ENCODE measurements around the gene MESP2. TPM values are rescaled to one million over a fixed set of nuclear protein-coding genes. Genes with fewer than 3 reads are reported as not detected.

The MESP2 gene
- total and polyA plus RNA-seq, 2 donors (not counting 1 experiment from before 2014, with no cell fraction given), result 0.99 TPM; not detected in 1

DNA sequence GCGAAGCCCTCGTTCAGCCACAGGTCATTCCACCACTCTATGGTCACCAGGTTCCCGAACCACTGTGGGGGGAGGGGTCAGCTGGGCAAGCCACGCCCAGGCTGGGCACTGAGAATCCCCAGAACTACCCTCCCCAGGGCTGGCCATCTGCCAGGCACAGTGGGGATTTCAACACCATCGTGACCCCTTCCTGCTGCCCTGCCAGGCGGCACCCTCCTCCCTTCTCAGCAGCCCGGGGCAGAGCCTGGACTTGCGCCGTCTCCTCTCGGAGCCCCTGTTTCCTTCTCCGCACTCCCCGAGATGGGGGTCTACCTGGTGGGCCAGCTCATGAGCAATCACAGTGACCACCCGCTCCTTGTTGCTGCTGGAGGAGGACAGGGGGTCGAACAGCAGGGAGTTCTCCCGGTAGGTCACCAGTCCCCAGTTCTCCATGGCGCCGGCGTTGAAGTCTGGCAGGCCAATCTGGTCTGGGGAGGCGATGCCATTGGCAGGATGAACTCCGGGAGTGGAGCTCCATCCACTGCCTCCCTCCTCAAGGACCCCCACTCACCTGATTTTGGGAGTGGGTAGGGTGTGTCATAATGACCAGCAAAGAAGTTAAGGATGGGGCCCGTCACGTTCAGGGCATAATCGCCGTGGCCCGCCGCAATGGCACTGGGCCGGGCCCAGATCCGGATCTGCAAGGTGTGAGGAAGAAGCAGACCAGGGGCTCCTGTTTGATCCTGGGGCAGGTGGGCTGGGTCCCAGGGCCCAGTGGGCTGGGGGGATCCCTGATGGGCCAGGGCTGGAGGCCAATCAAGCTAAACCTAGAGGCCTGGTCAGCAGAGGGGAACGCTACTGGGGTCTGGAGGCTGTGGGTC is 28.0 kb downstream of the MESP2 start:
- Histone ChIP-seq H3K27me3 (ENCODE audit: control insufficient read depth, insufficient read depth, low read length) (no peaks in the 10 kb centered on the region), H3K27ac (ENCODE audit: insufficient read depth, low read length) (no peak overlapping the region), H2AFZ (ENCODE audit: low read length) (no peak overlapping the region), H3K4me1 (ENCODE audit: control insufficient read depth, extremely low read depth, insufficient read depth, low read length) (peaks cover under 1% of the 10 kb centered on the region), H3K9ac (ENCODE audit: insufficient read depth, low read length) (no peak overlapping the region), H3K4me2 (ENCODE audit: extremely low read depth, insufficient read depth, low read length) (no peak overlapping the region), H3K4me3 (replicated peaks in 1 of 4; ENCODE audit: control extremely low read depth in 1 of 4, insufficient read depth in 1 of 4, low read depth in 3 of 4, low read length in 4 of 4) (no peak overlapping the region), H4K20me1 (ENCODE audit: control insufficient read depth, extremely low read depth, insufficient read depth, low read length) (no peaks in the 10 kb centered on the region), H3K79me2 (ENCODE audit: control insufficient read depth, insufficient read depth, low read length) (peaks cover 16% of the 10 kb centered on the region), H3K9me3 (ENCODE audit: control insufficient read depth, insufficient read depth, low read depth, low read length) (no peaks in the 10 kb centered on the region), H3K36me3 (ENCODE audit: control insufficient read depth, insufficient read depth, low read length) (peaks cover 53% of the 10 kb centered on the region)
- TF ChIP-seq, protein P1, sequence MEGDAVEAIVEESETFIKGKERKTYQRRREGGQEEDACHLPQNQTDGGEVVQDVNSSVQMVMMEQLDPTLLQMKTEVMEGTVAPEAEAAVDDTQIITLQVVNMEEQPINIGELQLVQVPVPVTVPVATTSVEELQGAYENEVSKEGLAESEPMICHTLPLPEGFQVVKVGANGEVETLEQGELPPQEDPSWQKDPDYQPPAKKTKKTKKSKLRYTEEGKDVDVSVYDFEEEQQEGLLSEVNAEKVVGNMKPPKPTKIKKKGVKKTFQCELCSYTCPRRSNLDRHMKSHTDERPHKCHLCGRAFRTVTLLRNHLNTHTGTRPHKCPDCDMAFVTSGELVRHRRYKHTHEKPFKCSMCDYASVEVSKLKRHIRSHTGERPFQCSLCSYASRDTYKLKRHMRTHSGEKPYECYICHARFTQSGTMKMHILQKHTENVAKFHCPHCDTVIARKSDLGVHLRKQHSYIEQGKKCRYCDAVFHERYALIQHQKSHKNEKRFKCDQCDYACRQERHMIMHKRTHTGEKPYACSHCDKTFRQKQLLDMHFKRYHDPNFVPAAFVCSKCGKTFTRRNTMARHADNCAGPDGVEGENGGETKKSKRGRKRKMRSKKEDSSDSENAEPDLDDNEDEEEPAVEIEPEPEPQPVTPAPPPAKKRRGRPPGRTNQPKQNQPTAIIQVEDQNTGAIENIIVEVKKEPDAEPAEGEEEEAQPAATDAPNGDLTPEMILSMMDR (conservative IDR thresholded peaks at IDR 0.05 in 1 of 2, IDR thresholded peaks at IDR 0.05 in 1 of 2; ENCODE audit: low read depth in 1 of 2, low read length in 2 of 2), result no peak
- TF ChIP-seq EZH2 (IDR thresholded peaks at IDR 0.05; ENCODE audit: low read length, missing control alignments), result no peak
- DNase-seq (ENCODE audit: low read depth in 2 of 2), result no peak

DNA sequence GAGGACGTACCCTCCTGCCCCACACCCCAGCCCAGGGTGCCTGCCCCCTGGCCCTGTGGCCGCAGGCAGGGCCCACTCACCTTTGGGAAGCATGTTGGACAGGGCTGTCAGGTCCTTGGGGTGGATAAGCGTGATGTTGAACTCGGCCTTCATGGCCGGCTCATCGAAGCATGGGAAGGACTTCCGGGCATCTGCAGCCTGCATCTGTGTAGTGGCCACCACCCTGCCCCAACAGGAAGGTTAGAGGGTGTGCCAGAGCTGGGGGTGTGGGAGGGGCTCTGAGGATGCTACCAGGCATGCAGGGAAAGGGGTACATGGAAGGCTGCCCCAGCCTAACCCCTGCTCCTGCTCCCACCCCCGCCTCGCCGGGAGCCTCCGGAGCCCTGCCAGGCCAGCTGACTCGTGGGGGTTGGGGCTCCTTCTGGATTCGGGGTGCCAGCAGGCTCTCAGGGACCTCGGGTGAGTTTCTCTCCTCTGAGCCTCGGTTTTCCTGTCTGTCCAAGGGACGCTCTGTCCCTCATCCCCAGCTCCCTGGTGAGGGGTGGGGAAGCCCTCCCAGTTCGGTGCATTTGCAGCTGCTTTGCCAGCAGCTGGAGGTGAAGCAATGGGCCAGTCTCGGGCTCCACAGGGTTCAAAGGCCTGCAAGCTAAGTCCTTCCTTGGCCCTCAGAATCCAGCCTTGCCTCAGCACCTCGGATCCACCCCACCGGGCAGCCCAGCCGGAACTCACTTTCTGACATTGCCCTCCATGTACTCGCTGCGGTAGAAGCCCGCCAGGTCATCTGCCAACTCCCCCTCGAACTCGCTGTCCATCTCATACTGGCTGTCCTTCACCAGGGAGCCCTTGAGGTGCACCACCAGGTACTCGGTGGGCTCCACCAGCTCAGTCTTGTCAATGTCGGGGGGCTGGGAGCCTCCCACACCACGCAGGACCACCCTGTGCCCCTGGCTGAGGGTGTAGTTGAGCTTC is 29.4 kb downstream of the MESP2 start:
- Histone ChIP-seq H2AFZ (ENCODE audit: low read length) (no peak overlapping the region), H3K9ac (ENCODE audit: insufficient read depth, low read length) (no peak overlapping the region), H3K27ac (ENCODE audit: insufficient read depth, low read length) (no peak overlapping the region), H3K4me2 (ENCODE audit: extremely low read depth, insufficient read depth, low read length) (no peak overlapping the region), H3K36me3 (ENCODE audit: control insufficient read depth, insufficient read depth, low read length) (peaks cover 50% of the 10 kb centered on the region), H3K79me2 (ENCODE audit: control insufficient read depth, insufficient read depth, low read length) (peaks cover 25% of the 10 kb centered on the region), H3K4me3 (replicated peaks in 1 of 4; ENCODE audit: control extremely low read depth in 1 of 4, insufficient read depth in 1 of 4, low read depth in 3 of 4, low read length in 4 of 4) (no peak overlapping the region), H4K20me1 (ENCODE audit: control insufficient read depth, extremely low read depth, insufficient read depth, low read length) (no peaks in the 10 kb centered on the region), H3K27me3 (ENCODE audit: control insufficient read depth, insufficient read depth, low read length) (no peaks in the 10 kb centered on the region), H3K9me3 (ENCODE audit: control insufficient read depth, insufficient read depth, low read depth, low read length) (no peaks in the 10 kb centered on the region), H3K4me1 (ENCODE audit: control insufficient read depth, extremely low read depth, insufficient read depth, low read length) (peaks cover 3% of the 10 kb centered on the region)
- no peak for DNase-seq (ENCODE audit: low read depth in 2 of 2)
- TF ChIP-seq, protein P1 (conservative IDR thresholded peaks at IDR 0.05 in 1 of 2, IDR thresholded peaks at IDR 0.05 in 1 of 2; ENCODE audit: low read depth in 1 of 2, low read length in 2 of 2), result no peak
- no peak for TF ChIP-seq EZH2 (IDR thresholded peaks at IDR 0.05; ENCODE audit: low read length, missing control alignments)

DNA sequence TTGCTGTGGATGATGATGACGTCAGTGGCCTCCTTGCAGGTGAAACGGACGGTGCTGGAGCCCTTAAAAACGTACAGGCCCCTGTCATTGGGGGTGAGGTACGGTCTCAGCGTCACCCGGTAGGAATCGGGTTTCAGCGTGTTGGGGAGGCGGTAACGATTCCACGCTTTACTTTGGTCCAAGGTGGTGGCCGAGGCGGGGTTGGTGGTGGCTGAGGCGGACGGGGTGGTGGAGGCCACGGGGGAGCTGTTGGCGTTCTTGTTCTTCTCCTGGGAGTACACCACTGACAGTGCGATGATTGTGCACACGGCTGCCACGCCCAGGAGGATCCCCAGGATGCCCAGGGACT is 30.1 kb downstream of the MESP2 start:
- Histone ChIP-seq H3K4me3 (replicated peaks in 1 of 4; ENCODE audit: control extremely low read depth in 1 of 4, insufficient read depth in 1 of 4, low read depth in 3 of 4, low read length in 4 of 4) (no peak overlapping the region), H2AFZ (ENCODE audit: low read length) (no peak overlapping the region), H3K4me2 (ENCODE audit: extremely low read depth, insufficient read depth, low read length) (no peak overlapping the region), H4K20me1 (ENCODE audit: control insufficient read depth, extremely low read depth, insufficient read depth, low read length) (no peaks in the 10 kb centered on the region), H3K36me3 (ENCODE audit: control insufficient read depth, insufficient read depth, low read length) (peaks cover 48% of the 10 kb centered on the region), H3K9ac (ENCODE audit: insufficient read depth, low read length) (no peak overlapping the region), H3K27ac (ENCODE audit: insufficient read depth, low read length) (no peak overlapping the region), H3K79me2 (ENCODE audit: control insufficient read depth, insufficient read depth, low read length) (peaks cover 32% of the 10 kb centered on the region), H3K9me3 (ENCODE audit: control insufficient read depth, insufficient read depth, low read depth, low read length) (no peaks in the 10 kb centered on the region), H3K4me1 (ENCODE audit: control insufficient read depth, extremely low read depth, insufficient read depth, low read length) (peaks cover 3% of the 10 kb centered on the region), H3K27me3 (ENCODE audit: control insufficient read depth, insufficient read depth, low read length) (no peaks in the 10 kb centered on the region)
- no peak for DNase-seq (ENCODE audit: low read depth in 2 of 2)
- TF ChIP-seq EZH2 (IDR thresholded peaks at IDR 0.05; ENCODE audit: low read length, missing control alignments), result no peak
- TF ChIP-seq, protein P1 (conservative IDR thresholded peaks at IDR 0.05 in 1 of 2, IDR thresholded peaks at IDR 0.05 in 1 of 2; ENCODE audit: low read depth in 1 of 2, low read length in 2 of 2), result no peak
